Bronchial epithelial cell (primary cell): ENCODE measurements around the gene GCNT2. TPM values are rescaled to one million over a fixed set of nuclear protein-coding genes. Genes with fewer than 3 reads are reported as not detected.

ENCODE experiments used
- DNase-seq: peaks from one replicate; pipeline ENCODE4 v3.0.0-alpha.2; 2010; ENCODE audit warnings: low read depth
- FAIRE-seq: peaks from 2 replicates; lab custom pipeline; 2011; peaks lifted over from hg19 to GRCh38; lab: Jason Lieb, UNC
- H3K27me3 ChIP-seq: 2 replicates; pipeline ENCODE4 v1.5.1; 2011; ENCODE audit warnings: low read length; ENCODE audit not compliant: control insufficient read depth, insufficient read depth
- H3K36me3 ChIP-seq: 2 replicates; pipeline ENCODE4 v1.5.1; 2011; ENCODE audit warnings: low read length; ENCODE audit not compliant: control insufficient read depth, insufficient read depth
- H3K4me3 ChIP-seq: 2 replicates; pipeline ENCODE4 v1.5.1; 2011; ENCODE audit warnings: mild to moderate bottlenecking, low read depth, low read length, control low read depth
- total RNA-seq: library from RNA; depleted of rRNA; stranded (reverse); fragments of >200 nt; gene quantifications from 2 replicates; pipeline ENCODE4 v1.2.1, GENCODE V29; 2014
- TF ChIP-seq, protein P1 (sequence below): IDR thresholded peaks from 2 replicates; pipeline ENCODE4 v1.5.1; 2011; ENCODE audit warnings: mild to moderate bottlenecking, moderate library complexity, low read length, control low read depth, inconsistent platforms; ENCODE audit not compliant: insufficient read depth, severe bottlenecking

GCNT2 gene
- total RNA-seq, 1 donor from 2014 or later = 10.3 TPM

DNA sequence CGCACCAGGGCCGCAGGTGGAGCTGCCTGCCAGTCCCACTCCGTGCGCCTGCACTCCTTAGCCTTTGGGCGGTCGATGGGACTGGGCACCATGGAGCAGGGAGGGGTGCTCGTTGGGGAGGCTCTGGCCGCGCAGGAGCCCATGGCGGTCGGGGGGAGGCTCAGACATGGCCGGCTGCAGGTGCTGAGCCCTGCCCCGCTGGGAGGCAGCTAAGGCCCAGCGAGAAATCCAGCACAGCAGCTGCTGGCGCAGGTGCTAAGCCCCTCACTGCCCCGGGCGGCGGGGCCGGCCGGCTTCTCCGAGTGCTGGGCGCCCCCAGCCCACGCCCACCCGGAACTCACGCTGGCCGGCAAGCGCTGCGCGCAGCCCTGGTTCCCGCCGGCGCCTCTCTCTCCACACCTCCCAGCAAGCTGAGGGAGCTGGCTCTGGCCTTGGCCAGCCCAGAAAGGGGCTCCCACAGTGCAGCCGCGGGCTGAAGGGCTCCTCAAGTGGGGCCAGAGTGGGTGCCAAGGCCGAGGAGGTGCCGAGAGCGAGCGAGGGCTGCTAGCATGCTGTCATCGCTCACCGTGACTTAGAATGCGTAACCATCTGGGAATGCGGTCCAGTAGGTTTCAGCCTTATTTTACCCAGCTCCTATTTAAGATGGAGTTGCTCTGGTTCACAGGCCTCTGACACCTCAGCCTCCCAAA, 96.0 kb downstream of the GCNT2 start:
- no peaks in the 10 kb centered on the region for H3K27me3 ChIP-seq
- FAIRE-seq = no peak
- DNase-seq = no peak
- no peak overlapping the region for H3K4me3 ChIP-seq
- H3K36me3 ChIP-seq = no peaks in the 10 kb centered on the region
- TF ChIP-seq, protein P1, sequence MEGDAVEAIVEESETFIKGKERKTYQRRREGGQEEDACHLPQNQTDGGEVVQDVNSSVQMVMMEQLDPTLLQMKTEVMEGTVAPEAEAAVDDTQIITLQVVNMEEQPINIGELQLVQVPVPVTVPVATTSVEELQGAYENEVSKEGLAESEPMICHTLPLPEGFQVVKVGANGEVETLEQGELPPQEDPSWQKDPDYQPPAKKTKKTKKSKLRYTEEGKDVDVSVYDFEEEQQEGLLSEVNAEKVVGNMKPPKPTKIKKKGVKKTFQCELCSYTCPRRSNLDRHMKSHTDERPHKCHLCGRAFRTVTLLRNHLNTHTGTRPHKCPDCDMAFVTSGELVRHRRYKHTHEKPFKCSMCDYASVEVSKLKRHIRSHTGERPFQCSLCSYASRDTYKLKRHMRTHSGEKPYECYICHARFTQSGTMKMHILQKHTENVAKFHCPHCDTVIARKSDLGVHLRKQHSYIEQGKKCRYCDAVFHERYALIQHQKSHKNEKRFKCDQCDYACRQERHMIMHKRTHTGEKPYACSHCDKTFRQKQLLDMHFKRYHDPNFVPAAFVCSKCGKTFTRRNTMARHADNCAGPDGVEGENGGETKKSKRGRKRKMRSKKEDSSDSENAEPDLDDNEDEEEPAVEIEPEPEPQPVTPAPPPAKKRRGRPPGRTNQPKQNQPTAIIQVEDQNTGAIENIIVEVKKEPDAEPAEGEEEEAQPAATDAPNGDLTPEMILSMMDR = no peak

DNA sequence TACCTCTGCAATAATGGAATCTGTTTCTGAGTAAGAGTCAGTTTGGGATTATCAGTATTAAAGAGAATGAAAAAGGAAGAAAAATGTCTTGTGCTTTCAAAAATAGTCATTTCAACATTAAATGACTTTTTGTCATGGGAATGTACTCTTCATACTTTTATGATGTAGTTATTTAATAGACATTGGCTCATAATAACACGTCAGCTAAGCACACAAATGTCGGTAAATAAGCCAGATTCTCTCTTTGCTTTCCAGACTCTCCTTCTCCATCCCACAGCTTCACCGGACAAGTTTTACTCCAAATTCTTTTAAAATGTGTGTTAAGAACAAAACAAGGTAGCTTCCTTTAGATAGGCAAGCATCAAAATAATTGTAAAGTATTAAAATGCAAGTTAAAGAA, 97.3 kb downstream of the GCNT2 start:
- no peaks in the 10 kb centered on the region for H3K36me3 ChIP-seq
- no peaks in the 10 kb centered on the region for H3K27me3 ChIP-seq
- H3K4me3 ChIP-seq = no peak overlapping the region
- TF ChIP-seq, protein P1 = no peak
- no peak for DNase-seq
- FAIRE-seq = no peak

DNA sequence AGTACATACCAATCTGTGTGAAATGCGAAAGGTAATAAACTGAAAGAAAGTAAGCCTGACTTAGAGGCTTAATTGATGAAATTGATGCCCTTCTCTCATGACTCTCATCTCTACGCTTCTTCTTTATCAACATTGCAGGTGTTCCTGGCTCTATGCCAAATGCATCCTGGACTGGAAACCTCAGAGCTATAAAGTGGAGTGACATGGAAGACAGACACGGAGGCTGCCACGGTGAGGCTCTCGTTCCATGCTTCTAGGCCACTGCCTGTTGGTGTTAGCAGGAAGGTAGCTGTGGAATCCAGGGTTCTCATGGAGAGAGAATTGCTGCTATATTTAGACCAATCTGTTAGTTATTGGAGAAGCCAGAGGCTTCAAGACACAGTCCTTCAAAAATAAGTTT, 100.1 kb downstream of the GCNT2 start:
- H3K27me3 ChIP-seq = no peaks in the 10 kb centered on the region
- DNase-seq = no peak
- no peaks in the 10 kb centered on the region for H3K36me3 ChIP-seq
- TF ChIP-seq, protein P1 = no peak
- FAIRE-seq = no peak
- H3K4me3 ChIP-seq = no peak overlapping the region

DNA sequence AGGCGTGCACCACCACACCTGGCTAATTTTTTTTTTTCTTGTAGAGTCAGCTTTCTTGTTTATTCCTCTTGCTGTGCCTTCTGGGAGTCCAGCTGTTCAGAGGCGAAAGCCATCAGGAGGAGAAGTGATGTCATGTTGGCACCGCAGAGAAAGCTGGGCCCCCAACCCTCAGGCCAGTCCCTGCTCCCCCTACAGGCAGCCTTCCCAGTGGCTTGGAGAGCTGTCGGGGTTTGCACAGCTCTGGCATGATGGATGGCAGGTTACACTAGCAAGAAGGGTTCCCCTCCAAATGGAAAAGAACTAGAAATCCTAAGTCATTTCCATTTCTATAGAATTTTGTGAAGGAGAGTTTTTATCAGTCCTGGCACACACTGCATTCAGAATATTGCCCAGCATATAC, 100.7 kb downstream of the GCNT2 start:
- Histone ChIP-seq H3K36me3 (no peaks in the 10 kb centered on the region), H3K4me3 (no peak overlapping the region), H3K27me3 (no peaks in the 10 kb centered on the region)
- no peak for FAIRE-seq
- TF ChIP-seq, protein P1 = no peak
- DNase-seq = no peak

DNA sequence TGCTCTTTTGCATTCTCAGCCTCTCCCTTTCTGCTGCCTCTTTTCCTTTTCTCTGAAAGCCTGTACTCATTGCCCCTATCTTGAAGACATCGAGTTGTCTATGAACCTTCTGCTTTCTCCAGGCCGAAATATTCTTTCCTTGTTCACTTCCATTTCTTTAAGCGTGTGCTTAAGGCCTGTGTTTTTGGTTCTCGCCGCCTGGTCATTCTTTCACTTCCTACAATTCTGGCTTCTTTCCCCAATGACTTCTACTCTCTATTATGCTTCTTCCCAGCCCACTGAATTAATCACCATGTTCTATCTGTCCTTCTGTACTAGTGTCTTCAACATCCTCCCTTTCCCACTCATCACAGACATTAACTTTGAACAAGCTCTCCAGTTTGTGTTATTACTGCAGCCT, 103.7 kb downstream of the GCNT2 start:
- H3K4me3 ChIP-seq = no peak overlapping the region
- DNase-seq (no peak), FAIRE-seq (peak; percentile 79)
- TF ChIP-seq, protein P1 = no peak
- no peaks in the 10 kb centered on the region for H3K36me3 ChIP-seq
- H3K27me3 ChIP-seq = no peaks in the 10 kb centered on the region
